ENCODE data around the gene NAT8L. TPM values are rescaled to one million over a fixed set of nuclear protein-coding genes. Genes with fewer than 3 reads are reported as not detected.

The NAT8L gene
- total RNA-seq, 1 donor from 2014 or later, result 9.4 TPM

DNA sequence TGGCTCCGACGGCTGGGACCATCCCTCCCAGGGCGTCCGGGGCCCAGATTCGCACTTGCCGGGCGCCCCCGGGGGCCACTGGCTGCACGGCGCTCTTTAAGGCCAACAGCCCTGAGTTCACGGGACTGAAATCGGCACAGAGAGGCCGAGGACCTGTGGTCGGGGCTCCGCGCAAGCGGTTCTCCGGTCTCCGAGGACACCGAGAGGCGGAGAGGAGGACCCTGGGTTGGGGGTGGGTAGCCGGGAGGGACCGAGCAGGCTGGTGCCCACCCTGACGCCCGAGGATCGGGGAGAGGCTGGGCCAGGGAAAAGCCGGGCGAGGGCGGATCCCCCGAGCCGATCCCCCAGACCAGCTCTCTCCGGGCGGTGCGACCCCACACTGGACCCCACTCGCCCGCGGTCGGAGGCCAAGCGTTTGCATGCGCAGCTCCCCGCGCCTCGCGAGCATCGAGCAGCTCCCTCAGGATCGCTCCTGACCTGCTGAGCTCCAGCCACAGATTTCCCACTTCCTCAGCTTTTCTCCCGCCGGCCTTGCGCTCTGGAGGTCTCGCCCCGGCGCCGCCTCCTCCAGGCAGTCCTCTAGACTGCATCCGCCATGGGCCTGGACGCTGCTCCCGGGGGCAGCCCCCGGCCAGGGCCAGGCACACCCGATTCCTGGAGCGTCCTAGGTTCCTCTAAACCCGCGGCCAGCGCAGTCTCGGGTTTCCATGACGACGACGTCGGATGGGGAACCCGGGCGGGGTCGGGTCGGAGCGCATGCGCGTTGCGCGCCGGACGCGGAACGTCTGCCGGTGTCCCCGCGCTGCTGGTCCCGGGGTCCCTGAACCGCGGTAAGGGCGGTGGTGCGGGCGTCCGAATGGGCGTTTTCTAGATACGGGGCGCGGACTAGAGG, 17.6 kb upstream of the NAT8L start:
- TF ChIP-seq, protein P1, sequence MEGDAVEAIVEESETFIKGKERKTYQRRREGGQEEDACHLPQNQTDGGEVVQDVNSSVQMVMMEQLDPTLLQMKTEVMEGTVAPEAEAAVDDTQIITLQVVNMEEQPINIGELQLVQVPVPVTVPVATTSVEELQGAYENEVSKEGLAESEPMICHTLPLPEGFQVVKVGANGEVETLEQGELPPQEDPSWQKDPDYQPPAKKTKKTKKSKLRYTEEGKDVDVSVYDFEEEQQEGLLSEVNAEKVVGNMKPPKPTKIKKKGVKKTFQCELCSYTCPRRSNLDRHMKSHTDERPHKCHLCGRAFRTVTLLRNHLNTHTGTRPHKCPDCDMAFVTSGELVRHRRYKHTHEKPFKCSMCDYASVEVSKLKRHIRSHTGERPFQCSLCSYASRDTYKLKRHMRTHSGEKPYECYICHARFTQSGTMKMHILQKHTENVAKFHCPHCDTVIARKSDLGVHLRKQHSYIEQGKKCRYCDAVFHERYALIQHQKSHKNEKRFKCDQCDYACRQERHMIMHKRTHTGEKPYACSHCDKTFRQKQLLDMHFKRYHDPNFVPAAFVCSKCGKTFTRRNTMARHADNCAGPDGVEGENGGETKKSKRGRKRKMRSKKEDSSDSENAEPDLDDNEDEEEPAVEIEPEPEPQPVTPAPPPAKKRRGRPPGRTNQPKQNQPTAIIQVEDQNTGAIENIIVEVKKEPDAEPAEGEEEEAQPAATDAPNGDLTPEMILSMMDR (IDR thresholded peaks at IDR 0.05; ENCODE audit: insufficient read depth, low read length, poor library complexity, severe bottlenecking), result no peak
- DNase-seq (ENCODE audit: low read depth), result peak; percentile 10
- Histone ChIP-seq H3K4me3 (ENCODE audit: low read depth, low read length) (peak overlapping the region; percentile 87), H3K36me3 (ENCODE audit: control insufficient read depth, insufficient read depth, low read length) (peaks cover 1% of the 10 kb centered on the region), H3K27me3 (ENCODE audit: control insufficient read depth, insufficient read depth, low read length) (peaks cover 18% of the 10 kb centered on the region)

DNA sequence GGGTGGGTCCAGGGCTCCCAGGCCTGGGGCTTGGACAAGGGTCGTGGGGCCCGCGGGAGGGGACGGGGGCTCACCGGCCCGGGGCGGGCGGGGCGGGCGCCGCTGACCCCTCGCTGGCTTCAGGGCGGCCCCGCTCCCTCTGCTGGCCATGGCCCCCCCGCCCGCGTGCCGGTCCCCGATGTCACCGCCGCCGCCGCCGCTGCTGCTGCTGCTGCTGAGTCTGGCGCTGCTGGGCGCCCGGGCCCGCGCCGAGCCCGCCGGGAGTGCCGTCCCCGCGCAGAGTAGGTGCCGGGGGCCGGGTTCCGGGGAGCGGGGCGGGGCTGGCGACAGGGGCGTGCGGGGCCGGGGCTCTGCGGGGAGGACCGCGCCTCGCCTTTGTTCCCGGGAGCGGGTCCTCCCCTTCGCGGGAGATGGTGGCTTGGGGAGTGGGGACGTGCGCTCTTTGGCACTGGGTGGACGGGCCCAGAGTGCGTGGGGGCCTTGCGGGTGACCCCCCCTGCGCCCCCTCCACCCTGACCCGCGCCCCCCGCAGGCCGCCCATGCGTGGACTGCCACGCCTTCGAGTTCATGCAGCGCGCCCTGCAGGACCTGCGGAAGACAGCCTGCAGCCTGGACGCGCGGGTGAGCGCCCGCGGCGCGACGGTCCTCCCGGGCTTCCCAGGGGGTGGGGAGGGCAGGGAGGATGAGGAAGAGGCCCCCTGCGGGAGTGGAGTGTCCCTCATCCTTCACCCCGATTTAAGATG, 16.8 kb upstream of the NAT8L start:
- TF ChIP-seq, protein P1 (IDR thresholded peaks at IDR 0.05; ENCODE audit: insufficient read depth, low read length, poor library complexity, severe bottlenecking), result no peak
- no peak for DNase-seq (ENCODE audit: low read depth)
- Histone ChIP-seq H3K27me3 (ENCODE audit: control insufficient read depth, insufficient read depth, low read length) (peaks cover 24% of the 10 kb centered on the region), H3K36me3 (ENCODE audit: control insufficient read depth, insufficient read depth, low read length) (peaks cover 1% of the 10 kb centered on the region), H3K4me3 (ENCODE audit: low read depth, low read length) (peak overlapping the region; percentile 87)

DNA sequence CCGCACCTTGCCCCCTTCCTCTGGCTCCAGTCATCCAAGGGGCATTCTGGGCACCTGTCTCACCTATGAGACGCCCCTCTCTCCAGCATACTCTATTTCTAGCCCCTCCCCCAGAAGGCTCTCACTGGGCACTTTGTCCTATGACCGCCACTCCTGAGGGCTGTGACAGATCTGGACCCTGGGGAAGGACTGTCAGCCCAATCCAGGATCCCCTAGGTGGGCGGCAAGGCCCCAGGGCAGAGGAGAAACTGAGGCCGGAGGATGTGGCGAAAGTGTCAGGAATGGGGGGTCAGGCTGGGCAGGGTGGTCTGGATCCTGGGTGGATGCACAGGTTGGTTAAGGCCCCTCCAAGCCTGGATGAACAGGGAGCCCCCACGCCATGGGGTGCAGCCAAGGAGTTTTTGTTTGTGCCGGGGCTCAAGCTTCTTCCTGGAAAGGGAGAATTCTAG, 16.2 kb upstream of the NAT8L start:
- DNase-seq (ENCODE audit: low read depth), result no peak
- TF ChIP-seq, protein P1 (IDR thresholded peaks at IDR 0.05; ENCODE audit: insufficient read depth, low read length, poor library complexity, severe bottlenecking), result no peak
- Histone ChIP-seq H3K36me3 (ENCODE audit: control insufficient read depth, insufficient read depth, low read length) (peaks cover 1% of the 10 kb centered on the region), H3K27me3 (ENCODE audit: control insufficient read depth, insufficient read depth, low read length) (peaks cover 25% of the 10 kb centered on the region), H3K4me3 (ENCODE audit: low read depth, low read length) (peak overlapping the region; percentile 87)

DNA sequence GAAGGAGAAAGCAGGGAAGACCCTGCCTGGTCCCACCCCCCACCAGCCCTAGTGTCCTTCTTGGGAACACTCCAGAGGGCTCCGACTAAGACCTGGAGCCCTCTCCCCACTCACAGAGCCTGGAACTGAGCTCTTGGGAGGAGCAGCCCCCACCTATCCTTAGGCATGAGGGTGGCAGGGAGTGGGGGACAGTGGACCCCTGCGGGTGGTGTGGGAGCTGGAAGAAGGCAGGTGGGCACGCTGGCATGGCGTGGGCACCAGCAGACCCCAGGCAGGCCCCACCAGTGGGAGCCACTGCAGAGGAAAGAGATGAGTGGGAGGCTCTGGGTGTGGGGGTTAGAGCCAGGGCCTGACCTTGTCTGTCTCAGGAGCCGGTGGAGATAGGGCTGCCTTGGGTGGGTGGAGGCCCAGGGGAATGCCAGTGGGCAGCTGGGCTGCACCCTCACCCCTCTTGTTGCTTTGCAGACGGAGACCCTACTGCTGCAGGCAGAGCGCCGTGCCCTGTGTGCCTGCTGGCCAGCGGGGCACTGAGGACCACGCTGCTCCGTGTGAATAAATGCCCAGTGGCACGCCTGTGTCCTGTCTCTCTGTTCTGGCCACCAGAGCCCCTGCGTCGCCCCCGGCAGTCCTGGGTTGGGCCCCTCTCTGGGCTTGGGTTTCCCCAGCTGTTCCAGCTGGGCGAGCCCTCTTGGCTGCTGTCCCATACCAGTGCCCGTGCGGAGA, 15.6 kb upstream of the NAT8L start:
- TF ChIP-seq, protein P1 (IDR thresholded peaks at IDR 0.05; ENCODE audit: insufficient read depth, low read length, poor library complexity, severe bottlenecking), result no peak
- no peak for DNase-seq (ENCODE audit: low read depth)
- no peak overlapping the region for H3K4me3 ChIP-seq (ENCODE audit: low read depth, low read length)
- H3K36me3 ChIP-seq (ENCODE audit: control insufficient read depth, insufficient read depth, low read length), result peaks cover 1% of the 10 kb centered on the region
- H3K27me3 ChIP-seq (ENCODE audit: control insufficient read depth, insufficient read depth, low read length), result peaks cover 25% of the 10 kb centered on the region

DNA sequence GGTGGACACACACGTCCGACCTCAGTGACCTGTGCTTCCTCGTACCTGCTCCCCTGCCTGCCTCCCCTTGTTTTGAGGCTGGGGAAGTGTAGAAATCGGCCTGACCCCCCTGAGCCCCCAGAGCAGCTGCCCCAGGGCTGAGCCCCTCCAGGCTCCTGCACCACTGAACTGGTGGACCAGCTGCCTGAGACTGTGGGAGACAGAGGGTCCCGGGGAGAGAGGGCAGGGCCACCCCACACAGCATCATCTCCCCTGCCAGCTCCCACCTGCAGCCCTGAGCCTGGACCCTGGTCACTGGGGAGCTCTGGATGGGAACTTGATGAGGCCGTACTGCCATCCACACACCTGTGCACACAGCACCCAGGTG, 15.0 kb upstream of the NAT8L start:
- no peak overlapping the region for H3K4me3 ChIP-seq (ENCODE audit: low read depth, low read length)
- no peak for DNase-seq (ENCODE audit: low read depth)
- peaks cover 25% of the 10 kb centered on the region for H3K27me3 ChIP-seq (ENCODE audit: control insufficient read depth, insufficient read depth, low read length)
- peaks cover 1% of the 10 kb centered on the region for H3K36me3 ChIP-seq (ENCODE audit: control insufficient read depth, insufficient read depth, low read length)
- TF ChIP-seq, protein P1 (IDR thresholded peaks at IDR 0.05; ENCODE audit: insufficient read depth, low read length, poor library complexity, severe bottlenecking), result no peak

All from kidney epithelial cell (primary cell).